LNCAP (cell line): Measurements from ENCODE around the gene DNHD1.

Experiments
- TF ChIP-seq, protein P1 (sequence below): fragments of 450-650 bp; IDR thresholded peaks from 2 replicates; pipeline ENCODE4 v1.5.1; 2017; ENCODE audit warnings: mild to moderate bottlenecking

Gene DNHD1

DNA sequence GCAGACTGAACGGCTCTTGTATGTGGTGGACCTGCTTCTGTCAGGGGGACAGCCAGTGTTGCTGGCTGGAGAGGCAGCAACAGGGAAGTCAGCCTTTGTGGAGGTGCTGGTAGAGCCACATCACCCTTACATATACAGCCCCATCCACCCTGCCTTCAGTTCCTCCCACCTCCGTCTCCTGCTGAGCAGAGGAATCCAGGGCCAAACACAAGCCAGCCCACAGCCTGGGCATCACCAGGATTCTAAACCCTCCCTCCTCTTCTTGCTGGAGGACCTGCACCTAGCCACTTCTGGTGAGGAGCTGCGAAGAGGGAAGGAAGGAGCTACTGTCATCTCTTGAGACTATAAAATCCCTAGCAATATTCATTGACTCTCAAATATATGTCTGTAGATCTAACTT lies 51.6 kb downstream of the DNHD1 start:
- TF ChIP-seq, protein P1, sequence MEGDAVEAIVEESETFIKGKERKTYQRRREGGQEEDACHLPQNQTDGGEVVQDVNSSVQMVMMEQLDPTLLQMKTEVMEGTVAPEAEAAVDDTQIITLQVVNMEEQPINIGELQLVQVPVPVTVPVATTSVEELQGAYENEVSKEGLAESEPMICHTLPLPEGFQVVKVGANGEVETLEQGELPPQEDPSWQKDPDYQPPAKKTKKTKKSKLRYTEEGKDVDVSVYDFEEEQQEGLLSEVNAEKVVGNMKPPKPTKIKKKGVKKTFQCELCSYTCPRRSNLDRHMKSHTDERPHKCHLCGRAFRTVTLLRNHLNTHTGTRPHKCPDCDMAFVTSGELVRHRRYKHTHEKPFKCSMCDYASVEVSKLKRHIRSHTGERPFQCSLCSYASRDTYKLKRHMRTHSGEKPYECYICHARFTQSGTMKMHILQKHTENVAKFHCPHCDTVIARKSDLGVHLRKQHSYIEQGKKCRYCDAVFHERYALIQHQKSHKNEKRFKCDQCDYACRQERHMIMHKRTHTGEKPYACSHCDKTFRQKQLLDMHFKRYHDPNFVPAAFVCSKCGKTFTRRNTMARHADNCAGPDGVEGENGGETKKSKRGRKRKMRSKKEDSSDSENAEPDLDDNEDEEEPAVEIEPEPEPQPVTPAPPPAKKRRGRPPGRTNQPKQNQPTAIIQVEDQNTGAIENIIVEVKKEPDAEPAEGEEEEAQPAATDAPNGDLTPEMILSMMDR = no peak

DNA sequence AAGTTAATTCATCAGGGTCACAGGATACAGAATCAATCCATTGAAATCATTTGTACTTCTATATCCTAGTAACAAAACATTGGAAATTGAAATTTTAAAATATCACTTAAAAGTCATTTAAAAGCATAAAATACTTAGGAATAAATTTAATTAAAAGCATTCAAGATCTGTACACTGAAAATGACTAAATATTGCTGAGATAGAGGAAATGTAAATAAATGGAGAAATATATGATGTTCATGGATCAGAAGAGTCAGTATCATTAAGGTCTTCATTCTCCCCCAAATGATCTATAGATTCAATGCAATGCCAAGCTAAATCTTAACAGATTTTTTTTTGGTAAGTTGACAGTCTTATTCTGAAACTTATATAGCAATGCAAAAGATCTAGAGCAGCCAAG lies 56.6 kb downstream of the DNHD1 start:
- TF ChIP-seq, protein P1 = no peak

- TF ChIP-seq, protein P1 = no peak
Measured at GRCh38 chr11:6554828-6555706, 58.0 kb downstream of the DNHD1 start.

DNA sequence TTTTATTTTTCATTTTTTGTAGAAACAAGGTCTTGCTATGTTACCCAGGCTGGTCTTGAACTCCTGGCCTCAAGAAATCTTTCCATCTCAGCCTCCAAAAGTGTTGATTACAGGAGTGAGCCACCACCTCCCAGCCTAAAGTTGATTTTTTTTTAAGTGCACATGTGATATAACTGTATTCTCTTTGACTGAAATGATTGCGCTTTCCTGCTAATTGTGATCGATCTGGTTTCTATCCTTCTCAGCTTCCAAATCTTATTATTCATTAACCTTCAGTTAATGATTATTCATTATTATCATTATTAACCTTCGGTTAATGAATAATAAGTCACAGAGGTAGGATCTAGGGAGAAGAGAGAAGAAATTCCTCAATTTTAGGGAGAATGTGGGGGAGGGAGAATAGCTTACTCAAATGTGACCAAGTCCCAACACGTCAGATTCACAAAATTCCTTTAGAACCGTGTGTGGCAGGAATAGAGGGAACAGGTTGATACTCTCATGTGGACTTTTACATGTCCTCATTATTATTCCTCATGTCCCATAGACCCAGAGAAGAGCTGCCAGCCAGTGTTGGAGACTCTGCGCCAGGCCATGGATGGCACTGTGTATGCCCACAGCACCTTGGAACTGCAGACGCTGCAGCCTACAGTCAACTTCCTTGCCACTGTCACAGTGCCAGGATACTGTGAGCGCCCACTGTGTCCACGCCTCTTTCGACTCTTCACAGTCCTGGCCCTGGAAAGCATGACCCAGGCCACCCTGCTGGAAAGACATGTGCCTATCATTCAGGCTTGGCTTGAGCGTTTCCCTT lies 59.3 kb downstream of the DNHD1 start:
- TF ChIP-seq, protein P1 = no peak

DNA sequence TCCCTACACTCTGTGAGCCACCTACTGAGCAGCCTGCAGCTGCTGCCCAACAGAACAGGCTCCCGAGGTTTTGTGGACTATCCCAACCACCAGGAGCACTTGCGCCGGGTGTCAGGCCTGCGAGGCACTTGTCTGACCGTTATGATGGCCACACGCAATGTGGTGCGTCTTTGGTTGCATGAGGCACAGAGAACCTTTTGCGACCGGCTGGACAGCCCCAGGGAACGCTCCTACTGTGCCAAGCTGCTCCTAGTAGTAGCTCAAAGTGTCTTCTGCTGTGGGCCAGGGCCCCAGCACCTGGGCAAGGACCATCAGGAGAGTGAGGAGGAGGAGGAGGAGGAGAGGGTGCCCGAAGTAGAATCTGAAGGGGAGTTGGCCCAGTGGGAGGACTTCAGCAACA lies 60.0 kb downstream of the DNHD1 start:
- TF ChIP-seq, protein P1 = no peak

GRCh38 chr11:6557761-6558674 lies 60.9 kb downstream of the DNHD1 start:
- TF ChIP-seq, protein P1 = no peak

GRCh38 chr11:6559369-6559768 lies 62.3 kb downstream of the DNHD1 start:
- TF ChIP-seq, protein P1 = no peak
